Activated CD4-positive, alpha-beta T cell treated with anti-CD3 and anti-CD28 coated beads, Interleukin-2, amount 50 U/mL, for 1 hour (primary cell): ENCODE data around the gene MED15.

Experiments
- DNase-seq: peaks from one replicate; pipeline ENCODE4 v3.0.0-alpha.2; 2020

The MED15 gene

GRCh38 chr22:20573176-20573832 lies 65.9 kb downstream of the MED15 start:
- DNase-seq, result no peak

- no peak for DNase-seq
Measured at GRCh38 chr22:20573833-20574615, 66.6 kb downstream of the MED15 start.

DNA sequence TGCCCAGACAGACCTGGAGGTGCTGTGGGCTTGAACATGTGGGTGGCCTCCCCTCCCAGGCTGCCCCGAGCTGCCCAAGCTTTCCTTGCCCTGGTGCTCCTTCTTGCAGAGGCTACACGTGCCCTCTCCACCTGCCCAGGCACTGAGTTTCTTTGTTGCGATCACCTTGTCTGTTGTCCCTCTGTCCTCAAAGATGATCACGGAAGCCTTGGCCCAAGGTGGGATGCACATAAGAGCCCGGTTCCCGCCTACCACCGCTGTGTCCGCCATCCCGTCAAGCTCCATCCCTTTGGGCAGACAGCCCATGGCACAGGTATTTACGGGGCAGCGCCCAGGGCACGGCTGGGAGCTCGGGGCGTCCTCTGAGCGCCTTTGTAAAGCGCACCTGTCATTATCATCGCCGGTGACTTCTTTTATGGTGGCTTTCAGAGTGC lies 67.5 kb downstream of the MED15 start:
- DNase-seq, result no peak

- no peak for DNase-seq
Measured at GRCh38 chr22:20575724-20576444, 68.5 kb downstream of the MED15 start.

DNA sequence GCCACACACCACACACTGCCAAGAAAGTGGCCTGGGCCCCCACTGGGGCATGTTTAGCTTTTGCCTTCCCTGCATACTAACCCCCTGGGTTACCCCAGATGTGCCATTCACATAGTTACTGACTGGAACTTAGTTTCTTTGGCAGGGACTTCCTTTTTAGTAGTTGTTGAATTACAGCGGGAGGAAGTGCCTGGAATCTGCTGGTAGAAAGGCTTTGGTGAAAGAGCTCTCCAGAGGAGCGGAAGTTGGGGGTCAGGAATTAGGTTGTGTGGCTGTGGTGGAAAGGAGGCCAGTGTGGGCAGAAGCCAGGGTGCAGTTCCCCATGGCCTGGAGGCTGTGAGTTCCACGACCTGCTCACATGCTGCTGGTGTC lies 69.0 kb downstream of the MED15 start:
- DNase-seq, result no peak

GRCh38 chr22:20577045-20577444 lies 69.6 kb downstream of the MED15 start:
- no peak for DNase-seq

DNA sequence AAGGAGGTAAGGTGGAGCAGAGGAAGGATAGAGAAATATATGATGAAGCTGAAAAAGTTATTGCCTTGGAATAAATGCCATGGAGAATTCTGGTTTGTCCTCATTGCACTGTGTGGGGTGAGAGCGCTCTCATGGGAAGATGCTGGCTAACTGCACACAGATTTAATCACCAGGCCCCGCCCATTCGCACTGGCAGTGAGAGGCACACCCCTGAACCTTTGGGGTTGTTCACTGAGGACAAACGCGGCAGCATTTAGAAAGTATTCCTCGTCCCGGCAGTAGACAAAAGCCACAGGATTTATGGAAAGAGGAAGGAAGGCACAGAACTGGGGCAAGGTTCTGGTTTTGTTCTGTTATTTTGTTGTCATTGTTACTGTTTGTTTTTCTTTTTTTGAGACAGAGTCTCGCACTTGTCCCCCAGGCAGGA lies 70.2 kb downstream of the MED15 start:
- no peak for DNase-seq

DNA sequence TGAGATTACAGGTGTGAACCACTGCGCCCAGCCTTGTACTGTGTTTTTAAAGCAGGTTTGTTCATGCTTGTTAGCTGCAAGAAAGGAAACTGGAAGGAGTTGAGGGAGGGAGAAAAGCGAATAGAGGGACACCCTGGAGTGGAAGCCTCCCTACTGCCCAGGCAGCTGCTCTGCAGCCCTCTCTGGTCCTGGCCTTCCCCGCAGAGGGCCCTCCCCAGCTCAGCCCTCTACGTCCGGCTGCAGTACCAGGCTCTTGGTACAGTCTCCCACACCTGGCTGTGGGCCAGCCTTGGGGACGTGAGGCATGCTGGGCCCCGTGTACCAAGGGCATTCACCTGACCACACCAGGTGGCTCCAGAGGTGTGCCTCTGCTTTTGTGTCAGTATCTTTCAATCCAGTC lies 70.8 kb downstream of the MED15 start:
- DNase-seq, result no peak

DNA sequence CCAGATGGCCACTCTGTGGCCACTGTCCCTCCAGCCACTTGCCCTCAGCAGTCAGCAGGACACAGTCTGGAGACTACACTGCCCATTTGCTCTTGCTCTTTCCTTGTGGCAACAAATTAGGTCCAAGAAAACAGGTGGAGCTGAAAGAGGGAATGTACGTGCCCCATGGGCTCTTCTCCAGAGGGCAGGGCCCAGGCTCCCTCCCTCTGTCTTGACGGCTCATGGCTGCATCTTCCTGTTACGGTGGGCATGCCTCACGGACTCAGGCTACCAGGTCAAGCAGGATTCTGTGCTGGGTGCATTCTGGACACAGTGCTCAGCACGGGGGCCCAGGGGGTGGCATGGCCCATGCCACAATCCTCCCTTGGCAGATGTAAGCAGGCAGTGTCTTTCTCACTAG lies 71.3 kb downstream of the MED15 start:
- no peak for DNase-seq

DNA sequence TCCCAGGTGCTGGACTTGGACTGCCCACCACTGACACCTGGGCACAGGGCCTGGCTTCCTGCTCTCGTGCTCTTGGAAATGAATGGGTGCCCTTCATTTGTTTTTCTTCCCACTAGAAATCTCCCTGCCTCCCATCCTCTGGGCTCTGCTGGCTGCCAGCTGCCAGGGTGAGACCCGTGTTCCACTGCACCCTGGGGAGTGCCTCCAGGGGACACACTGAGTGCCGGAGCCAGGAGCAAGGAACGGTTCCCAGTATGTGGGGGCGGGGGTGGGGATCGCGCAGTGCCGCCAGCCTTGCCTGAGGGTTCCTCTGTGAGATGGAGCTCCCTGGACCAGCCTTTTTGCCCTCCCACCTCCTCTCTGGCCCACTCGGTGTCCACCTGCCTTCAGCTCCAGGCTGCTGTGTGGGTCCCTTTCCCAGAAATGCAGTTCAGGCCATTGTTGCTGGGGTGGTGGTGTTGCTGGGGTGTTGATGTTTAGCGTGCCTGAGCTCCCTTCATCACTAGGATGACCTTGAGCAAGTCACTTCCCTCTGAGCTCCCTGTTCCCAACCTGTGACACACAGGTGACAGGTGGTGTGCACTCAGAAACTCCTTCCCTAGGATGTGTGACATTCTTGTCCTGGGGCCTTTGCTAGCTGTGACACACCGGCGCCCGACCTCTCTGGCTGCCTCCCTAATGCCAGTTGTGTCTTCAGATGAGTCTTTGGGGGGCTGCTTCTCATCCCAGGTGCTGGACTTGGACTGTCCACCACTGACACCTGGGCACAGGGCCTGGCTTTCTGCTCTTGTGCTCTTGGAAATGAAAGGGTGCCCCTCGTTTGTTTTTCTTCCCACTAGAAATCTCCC lies 72.1 kb downstream of the MED15 start:
- no peak for DNase-seq

- DNase-seq, result no peak
Measured at GRCh38 chr22:20580179-20580578, 72.8 kb downstream of the MED15 start.

GRCh38 chr22:20580611-20581502 lies 73.4 kb downstream of the MED15 start:
- no peak for DNase-seq

- DNase-seq, result no peak
Measured at GRCh38 chr22:20581503-20582170, 74.2 kb downstream of the MED15 start.

GRCh38 chr22:20582171-20582511 lies 74.7 kb downstream of the MED15 start:
- DNase-seq, result no peak

DNA sequence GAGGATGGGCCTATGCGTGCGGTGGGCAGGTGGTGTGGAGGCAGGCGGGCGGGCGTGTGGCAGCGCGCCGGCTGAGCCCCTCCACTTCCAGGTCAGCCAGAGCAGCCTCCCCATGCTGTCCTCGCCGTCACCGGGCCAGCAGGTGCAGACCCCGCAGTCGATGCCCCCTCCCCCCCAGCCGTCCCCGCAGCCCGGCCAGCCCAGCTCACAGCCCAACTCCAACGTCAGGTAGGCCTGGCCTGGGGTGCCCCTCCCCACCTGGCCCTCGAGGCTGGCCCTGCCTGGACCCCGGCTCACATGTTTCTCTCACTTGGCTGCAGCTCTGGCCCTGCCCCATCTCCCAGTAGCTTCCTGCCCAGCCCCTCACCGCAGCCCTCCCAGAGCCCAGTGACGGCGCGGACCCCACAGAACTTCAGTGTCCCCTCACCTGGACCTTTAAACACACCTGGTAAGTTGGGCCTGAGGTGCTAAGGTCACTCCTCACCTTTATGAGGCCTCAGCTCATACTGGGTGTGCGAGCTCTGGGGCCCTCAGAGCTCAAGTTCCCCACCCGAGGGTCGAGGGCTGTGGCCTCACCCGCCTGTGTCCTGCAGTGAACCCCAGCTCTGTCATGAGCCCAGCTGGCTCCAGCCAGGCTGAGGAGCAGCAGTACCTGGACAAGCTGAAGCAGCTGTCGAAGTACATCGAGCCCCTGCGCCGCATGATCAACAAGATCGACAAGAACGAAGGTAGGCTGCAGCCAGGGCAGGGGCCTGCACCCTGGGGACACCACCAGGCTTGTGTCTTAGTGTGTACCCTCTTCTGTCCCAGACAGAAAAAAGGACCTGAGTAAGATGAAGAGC lies 75.3 kb downstream of the MED15 start:
- DNase-seq, result no peak

- no peak for DNase-seq
Measured at GRCh38 chr22:20583471-20583922, 76.1 kb downstream of the MED15 start.

GRCh38 chr22:20584029-20584871 lies 76.8 kb downstream of the MED15 start:
- DNase-seq, result no peak

GRCh38 chr22:20584872-20585638 lies 77.6 kb downstream of the MED15 start:
- DNase-seq, result no peak
